ENCODE results near the gene PITPNB.

Gene PITPNB

DNA sequence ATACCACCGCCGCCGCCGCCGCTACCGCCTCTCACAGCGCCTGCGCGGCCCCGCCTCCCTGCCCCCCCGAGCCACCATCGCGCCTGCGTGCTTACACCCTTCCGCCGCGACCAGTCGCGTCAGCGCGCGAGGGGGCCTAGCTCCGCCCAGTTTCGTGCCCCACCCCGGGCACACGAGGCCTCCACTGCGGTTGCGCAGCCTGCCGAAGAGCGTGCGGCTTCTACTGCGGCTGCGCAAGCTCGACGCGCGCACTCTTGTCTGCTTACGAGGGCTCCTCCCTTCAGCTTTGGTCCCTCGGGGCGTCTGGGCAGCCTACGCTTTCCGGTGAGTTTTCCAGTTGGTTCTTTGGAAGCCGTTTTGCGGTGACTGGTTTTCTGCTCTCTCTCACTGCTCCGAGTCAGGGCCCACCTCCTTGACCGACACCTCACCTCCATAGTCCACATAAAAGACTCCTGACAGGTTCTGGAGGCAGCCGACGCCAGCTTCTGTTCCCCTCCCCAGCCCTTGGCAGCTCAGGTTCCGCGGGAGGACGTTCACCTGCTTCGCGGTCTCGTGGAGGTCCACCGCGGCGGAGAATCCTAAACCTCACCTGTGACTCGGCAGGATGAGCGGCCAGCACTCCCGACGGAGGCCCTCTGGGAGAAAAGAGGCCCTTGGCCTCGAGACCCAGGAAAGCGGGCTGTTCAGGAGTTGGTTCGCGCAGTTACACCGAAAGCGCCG lies at the start of gene PITPNB:
PITPNB (minus strand) TSS at position 35 of the 720 bp plus-strand sequence. CDS start 65 bp downstream, outside the sequence.
- peak; percentile 99 for DNase-seq

DNA sequence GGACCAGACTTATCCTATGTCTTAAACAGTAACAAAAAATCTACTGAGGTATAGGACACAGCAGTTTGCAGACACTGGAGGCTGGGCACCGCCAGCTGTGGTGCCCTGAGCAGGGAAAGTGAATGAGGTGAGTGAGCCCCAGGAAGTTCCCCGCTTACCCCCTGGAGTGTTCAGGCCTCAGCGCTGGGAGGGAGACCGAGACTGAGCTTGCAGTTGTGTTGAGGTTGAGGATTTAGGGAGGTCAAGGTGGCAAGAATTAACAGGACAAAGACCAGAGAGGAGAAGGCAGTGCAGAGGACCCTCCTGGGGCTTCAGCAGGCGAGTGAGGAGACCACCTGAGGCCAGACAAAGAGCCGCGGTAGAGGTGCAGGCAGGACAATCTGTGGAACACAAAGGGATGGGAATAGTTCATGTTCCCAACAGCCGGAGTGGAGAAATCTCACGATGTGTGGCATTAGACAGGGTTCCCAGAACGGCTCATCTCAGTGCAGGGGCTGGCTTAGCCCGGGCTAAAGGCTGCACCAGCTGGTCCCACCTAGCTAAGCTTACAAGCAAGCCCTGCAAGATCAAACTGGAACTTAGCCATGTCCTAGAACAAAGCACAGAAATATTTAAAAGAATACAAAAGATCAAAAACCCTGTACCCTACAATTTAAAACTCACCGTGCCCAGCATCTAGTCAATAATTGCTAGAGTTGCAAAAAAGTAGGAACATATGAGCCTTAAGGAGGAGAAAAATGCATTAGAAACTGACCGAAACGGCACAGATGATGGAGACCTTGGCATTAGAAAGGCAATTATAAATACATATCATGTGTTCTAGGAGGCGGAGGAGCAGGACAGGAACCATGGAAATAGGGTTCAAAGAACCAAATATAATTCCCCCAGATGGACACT lies 47.4 kb upstream of the PITPNB start:
- no peak for DNase-seq

DNA sequence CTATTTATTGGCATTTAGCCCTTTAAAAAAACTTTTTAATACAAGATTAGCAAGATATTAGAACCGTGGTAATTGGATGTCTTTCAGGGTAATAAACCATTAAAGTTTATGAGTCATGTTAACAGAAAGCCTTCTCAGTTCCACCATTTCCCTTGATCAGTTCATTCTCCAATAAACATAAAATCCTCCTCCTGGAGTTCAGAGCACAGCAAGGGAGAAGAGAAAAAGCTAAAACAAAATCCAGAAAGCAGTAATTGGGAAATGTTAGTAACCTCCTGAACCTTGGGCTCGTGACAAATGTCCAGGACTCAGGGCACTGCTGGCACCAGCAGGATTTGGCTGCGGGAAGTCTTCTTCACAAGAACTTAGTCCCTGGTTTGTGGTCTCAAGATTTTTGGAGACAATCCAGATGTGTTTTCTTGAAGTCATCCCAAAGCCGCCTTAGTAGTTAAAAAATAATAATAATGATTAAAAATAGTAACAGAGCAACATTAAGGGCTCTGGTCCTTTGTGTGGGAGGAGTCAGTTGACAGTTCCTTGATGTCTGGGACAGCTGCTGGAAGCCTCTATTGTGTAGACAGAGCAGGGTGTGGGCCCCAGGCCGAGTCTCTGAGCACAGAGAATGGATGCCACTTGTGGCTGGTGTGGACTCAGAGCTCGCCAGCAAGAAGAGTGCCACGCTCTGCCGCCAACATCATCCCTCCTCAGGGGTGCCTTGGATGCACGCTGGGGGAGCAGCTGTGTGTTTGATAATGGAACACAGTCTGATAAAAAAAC lies 43.4 kb upstream of the PITPNB start:
- DNase-seq, result no peak

DNA sequence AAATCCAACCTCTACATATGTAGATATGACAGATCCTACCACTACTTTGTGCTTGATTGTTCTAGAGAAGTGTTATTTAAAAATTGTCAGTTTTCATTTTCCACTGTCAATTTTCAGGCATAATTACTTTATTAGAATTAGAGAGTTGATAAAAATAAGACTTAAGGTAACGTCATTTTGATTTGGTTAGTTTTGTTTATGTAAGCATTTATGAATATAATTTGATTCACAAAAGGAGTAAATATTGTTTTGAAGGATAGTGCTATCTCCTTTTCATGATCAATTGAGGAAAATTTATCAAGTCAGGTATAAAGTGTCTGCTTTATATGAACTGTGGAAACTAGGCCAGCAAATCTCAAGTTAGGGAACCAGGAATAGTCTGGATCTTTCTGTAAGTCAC lies 42.6 kb upstream of the PITPNB start:
- no peak for DNase-seq

DNA sequence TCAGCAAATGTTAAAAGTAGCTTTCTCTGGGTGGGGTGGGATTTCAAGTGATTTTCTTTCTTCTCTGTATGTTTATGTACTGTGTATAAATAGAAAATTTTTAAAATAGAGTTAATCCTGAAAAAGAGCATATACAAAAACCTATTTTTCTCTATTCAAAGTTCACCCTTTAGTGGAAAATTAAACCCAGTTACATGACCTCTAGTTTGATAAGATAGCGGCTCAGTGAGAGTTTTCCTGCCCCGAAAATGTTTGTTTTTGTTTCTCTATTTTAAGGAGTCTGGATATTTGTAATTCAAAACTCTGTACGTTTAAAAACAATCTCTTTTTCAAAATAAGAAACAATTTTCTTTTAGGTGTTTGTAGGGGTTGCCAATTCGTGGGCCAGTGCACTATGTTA lies 42.1 kb upstream of the PITPNB start:
- no peak for DNase-seq

DNA sequence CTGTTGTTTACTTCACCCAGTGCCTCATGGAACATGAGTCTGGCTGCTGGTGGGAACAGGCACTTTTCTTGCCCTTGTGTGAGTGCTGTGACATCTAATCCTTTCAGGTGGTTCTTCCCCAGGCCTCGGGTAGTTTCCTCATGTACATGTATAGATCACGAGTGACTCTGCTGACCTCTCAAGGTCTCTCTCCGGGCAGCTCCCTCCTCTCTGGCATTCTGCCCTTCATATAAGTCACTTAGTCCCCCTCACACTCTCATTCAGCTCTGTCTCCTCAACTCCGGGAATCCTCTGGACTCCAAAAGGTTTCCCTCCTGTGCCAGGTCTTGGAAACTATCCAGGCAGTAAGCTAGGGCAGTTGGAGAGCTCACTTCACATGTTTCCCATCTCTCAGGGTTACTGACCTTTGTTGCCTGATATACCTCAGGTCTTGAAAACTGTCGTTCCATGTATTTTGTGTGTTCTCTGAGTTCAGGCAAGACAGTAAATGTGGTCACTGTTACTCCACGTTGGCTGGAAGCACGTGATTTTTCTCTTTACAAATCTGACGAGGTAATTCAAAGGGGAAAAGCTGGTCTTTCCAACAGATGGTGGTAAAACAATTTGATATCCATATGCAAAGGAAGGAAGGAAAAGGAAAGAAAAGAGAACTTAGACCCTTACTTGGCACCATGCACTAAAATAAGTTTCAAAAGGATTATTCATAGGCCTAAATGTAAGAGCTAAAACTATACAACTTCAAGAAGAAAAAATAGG lies 40.5 kb upstream of the PITPNB start:
- no peak for DNase-seq

DNA sequence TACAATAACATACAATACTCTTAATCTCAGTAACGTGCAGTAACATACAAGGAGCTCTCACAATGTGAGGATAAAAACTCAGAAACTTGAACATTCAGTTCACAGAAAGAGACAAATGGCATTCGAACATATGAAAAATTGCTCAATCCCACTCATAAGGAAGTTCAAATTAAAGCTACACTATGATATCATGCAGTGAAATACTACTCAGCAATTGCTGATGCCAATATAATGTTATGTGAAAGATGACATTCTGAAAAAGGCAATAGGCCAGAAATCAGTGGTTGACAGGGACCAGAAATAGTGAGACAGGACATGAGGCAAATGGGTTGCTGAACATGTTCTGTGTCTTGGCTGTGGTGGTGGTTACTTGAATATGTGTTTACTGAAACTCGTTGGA lies 33.7 kb upstream of the PITPNB start:
- no peak for DNase-seq

DNA sequence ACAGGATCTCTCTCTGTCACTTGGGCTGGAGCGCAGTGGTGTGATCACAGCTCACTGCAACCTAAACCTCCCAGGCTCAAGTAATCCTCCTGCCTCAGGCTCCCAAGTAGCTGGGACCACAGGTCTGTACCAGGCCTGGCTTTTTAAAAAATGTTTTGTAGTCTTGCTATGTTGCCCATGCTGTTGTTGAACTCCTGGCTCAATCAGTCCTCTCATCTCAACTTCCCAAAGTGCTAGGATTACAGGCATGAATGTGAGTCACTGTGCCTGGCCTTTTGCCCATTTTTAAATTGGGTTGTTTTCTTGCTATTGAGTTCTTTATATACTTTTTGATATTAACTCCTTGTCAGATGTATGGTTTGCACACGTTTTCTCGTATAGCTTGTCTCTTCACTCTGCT lies 33.0 kb upstream of the PITPNB start:
- DNase-seq, result no peak

DNA sequence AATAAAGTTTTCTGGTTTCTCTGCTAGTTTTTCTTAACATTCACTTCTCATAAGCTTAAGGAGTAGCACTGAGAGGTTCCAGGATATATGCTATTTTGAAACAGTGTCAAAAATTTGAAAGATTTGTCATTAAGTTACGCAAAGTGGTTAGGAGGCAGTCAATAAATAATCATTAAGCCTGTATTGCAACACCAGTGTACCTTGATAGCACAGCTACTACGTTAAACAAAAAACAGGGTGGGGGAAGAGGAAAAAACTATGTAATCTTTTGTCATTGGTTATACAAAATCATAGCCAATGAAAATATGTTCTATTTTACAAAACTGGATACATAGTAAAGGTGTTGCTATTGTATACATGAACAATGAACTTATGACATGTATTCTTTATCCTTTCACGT lies 30.4 kb upstream of the PITPNB start:
- DNase-seq, result no peak

DNA sequence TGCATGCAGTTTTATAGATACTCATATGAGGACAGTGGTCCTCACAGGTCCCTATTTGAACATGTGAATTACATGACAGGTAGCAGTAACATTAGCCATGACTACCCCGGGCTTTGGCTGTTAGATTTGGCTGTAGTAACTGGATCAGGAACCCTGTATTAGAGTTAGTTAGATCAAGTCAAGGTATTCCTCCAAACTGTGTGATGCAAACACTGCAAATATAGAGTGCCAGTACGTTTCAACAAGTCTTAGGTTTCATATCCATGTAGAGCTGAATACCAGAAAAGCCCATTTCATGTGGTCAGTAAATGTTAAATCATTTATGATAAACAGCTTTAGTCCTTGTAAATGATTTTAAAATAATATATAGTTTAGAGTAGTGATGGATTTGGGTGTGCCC lies 29.5 kb upstream of the PITPNB start:
- DNase-seq, result no peak

DNA sequence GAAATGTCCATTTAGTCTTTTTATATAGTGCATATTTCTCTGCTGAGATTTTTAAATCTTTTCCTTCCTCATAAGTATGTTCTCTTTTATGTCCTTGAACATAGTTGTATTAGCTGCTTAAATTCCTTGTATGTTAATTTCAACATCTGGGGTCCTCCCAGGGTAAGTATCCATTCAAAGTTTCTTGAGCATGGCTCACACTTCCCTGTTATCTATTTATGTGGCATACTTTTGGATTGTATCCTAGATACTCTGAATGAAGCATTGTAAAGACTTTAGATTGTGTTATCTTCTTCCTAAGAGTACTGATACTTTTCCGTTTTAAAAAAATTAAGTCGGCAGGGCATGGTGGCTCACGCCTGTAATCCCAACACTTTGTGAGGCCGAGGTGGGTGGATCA lies 28.4 kb upstream of the PITPNB start:
- DNase-seq, result no peak

DNA sequence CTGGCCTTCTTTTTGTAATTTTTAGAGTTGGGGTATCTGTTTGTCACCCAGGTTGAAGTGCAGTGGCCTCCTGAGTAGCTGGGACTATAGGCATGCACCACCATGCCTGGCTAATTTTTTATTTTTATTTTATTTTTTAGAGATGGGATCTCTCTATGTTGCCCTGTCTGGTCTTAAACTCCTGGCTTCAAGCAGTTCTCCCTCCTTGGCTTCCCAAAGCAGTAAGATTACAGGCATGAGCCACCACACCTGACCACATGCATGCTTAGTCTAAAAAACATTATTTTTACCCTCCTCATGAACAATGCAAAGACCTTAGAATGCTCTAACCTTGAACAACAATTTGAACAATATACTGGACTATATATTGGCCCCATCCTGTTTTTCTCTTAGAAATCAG lies 22.1 kb upstream of the PITPNB start:
- DNase-seq, result no peak

DNA sequence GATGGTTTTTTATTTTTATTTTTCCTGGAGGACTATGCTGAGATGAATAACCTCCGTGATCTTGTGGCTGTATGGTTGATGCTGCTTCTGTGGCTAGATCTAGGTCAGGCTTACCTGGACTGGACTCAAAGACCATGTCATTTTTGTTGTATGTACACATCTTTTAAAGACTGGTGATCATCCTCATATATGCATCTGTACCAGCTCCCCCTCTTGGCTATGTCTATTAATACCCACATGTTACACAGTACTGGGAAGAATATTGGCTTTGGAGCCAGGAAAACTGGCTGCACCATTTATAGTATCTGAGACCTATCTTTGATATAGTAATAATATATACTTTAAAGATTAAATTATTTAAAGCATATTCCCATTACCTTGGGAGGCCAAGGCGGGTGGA lies 18.4 kb upstream of the PITPNB start:
- DNase-seq, result no peak

DNA sequence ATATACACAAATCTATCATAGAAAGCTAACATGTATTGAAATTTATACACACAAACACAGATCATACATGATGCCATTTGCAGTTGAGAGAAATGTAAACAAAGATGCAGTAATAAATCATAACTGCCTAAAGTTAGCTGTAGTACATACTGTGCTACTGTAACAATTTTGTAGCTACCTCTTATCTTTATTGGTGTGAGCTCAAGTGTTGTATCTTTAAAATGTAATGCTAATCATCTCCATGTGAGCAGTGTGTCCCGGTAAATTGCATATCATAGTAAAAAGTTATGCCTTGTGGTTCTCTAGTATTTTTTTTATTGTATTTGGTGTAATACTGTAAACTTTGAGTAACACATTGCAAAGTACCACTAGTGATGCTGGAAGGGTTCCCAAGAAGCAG lies 16.8 kb upstream of the PITPNB start:
- no peak for DNase-seq

DNA sequence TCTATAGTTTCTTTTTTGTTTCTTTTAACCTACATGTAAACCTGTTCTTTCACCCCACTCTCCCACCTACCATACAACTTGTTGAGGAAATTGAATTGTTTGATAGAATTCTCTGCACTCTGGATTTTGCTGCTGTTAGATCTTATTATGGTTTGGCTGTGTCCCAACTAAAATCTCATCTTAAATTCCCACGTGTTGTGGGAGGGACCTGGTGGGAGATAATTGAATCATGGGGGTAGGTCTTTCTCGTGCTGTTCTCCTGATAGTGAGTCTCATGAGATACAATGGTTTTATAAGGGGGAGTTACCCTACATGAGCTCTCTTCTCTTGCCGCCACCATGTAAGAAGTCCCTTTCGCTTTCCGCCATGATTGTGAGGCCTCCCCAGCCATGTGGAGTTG lies 15.0 kb upstream of the PITPNB start:
- no peak for DNase-seq

DNA sequence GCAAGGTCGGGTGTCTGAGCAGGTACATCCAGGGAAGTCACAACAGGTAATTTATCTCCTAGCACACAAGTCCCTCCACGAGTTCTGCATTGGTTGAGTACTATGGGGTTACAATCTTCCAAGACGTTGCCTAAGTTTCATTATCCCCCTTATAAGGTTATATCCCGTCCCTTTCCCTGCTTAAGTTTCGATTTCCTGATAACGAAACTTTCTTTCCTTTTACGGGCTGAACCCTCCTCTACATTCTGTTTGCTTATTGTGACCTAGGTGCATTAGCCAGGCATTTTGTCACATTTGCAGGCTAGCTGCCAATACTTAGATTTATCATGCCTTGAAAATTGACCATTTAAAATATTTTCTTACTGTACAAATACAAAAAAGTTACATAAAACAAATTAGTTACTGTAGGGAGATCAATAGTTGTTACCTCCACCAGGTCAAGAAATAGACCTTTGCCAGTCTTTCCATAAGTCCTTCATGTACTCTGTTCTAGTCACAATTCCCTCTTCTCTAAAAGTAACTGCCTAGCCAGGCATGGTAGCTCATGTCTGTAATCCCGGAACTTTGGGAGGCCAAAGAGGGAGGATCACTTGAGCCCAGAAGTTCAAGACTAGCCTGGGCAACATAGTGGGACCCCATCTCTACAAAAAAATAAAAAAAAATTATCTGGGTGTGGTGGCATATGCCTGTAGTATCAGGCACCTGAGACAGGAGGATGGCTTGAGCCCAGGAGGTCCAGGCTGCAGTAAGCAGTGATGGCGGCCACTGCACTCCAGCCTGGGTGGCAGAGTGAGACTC lies 14.3 kb upstream of the PITPNB start:
- DNase-seq, result no peak

DNA sequence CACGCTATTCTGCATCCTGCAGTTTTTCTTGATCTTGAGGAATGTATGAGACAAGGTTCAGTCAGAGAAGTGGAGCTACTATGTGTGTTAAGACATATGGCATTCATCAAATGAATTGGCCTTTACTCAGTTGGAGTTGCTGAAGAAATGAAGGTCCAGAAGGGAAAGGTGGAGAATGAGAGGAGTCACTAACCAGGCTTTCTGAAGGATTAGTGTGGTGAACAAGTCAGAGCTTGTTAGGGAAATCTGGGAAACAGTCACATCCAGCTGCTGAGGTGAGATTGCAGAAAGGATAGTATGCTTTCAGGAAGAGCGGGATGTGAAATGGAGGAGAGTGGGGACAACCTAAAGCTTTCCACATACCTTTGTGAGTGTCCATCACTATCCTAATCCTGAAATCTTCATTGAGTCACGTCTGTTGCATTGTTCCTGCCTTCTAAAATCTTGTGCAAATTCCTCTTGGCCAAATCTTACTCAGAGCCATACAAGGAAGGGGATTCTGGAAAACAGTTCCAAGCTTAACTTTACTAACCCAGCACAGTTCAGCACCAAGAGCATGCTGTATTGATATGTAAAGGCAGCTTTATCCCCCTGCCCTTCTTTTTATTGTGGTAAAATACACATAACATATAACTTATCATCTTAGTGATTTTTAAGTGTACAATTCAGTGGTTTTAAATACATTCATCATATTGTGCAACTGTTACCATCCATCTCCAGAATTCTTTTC lies 11.4 kb upstream of the PITPNB start:
- DNase-seq, result peak; percentile 78

DNA sequence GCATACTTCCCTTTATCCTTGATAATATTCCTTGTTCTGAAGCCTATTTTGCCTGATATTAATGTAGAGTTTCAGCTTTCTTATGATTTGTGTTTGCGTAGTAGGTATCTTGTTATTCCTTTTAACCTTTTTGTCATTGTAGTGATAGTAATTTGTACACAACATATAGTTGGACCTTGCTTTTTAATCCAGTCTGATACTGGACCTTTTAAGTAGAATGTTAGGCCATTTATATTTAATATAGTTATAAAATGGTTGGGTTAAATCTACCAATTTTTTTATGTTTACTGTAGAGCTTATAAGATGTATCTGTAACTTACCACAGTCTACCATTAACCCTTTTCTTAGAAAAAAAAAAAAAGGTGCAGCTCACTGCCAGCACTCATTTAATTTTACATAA lies 8.6 kb upstream of the PITPNB start:
- no peak for DNase-seq

DNA sequence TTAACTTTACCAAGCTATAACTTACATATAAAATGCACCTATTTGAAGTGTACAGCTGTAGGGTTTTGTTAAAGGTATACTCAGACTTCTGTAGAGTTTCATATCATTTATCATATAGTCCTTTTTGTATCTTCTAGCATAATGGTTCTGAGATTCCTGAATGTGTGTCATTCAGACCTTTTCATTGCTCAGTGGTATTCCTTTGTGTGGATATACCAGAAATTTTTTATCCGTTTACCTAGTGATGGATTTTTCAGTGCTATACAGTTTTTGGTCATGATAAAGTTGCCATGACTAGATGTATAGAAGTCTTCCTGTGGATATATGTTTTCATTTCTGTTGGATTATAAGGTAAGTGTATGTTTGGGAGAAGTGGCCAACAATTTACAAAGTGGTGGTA lies 6.3 kb upstream of the PITPNB start:
- DNase-seq, result no peak

DNA sequence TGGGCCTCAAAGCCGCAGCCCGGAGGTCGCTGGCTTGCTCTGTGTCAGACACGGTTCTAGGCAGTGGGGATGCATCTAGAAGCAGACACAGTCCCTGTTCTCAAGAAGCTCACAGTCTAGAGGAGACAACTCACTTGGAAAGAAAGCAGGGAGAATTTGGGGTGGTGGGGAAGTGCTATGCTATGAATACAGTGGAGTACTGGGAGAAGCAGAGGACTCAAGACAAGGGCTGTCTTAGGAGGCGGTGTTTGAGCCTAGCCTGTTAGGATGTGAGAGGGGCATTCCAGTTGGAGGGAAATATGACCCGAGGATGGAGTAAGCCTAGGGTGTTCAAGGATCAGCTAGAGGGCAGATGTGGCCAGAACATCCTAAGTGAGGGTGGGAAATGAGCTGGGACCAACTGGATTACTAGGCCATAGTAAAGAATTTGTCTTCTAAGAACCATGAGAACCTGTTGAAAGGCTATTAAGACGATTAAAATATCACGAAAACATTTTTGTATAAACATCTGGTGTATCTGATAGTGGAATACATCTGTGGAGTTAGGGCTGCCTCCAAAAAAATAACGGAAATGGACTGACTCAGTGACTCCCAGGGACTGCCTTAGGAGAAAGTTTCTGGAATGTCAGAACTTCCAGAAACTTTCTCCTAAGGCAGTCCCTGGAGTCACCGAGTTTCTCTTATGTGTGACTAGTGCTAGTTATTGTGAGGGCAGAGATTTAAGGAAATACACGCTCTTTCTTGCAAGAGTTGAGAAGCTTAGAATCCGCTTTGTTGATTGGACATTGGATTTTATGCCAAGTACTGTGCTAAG lies 1.1 kb upstream of the PITPNB start:
- DNase-seq, result peak; percentile 59

Data from NCI-H2171 treated with DMSO at 0.1 percent for 48 hours (cell line).